HG02840 (cell line): ENCODE data around the gene TMEM176B.

Experiments used
- ATAC-seq: cut with Tn5 transposase; IDR thresholded peaks from one replicate; pipeline ENCODE4 v1.9.1; 2021; ENCODE audit warnings: mild to moderate bottlenecking, moderate library complexity, moderate number of reproducible peaks; ENCODE audit not compliant: unreplicated experiment, low FRiP score

The TMEM176B gene

GRCh38 chr7:150754951-150755350 lies 45.2 kb downstream of the TMEM176B start:
- no peak for ATAC-seq

GRCh38 chr7:150753826-150754603 lies 46.1 kb downstream of the TMEM176B start:
- ATAC-seq, result no peak

GRCh38 chr7:150753239-150753638 lies 46.9 kb downstream of the TMEM176B start:
- ATAC-seq, result no peak

- ATAC-seq, result no peak
Measured at GRCh38 chr7:150751702-150752101, 48.5 kb downstream of the TMEM176B start.

GRCh38 chr7:150748376-150748775 lies 51.8 kb downstream of the TMEM176B start:
- no peak for ATAC-seq

- no peak for ATAC-seq
Measured at GRCh38 chr7:150746921-150747320, 53.2 kb downstream of the TMEM176B start.

GRCh38 chr7:150745876-150746275 lies 54.3 kb downstream of the TMEM176B start:
- ATAC-seq, result no peak

DNA sequence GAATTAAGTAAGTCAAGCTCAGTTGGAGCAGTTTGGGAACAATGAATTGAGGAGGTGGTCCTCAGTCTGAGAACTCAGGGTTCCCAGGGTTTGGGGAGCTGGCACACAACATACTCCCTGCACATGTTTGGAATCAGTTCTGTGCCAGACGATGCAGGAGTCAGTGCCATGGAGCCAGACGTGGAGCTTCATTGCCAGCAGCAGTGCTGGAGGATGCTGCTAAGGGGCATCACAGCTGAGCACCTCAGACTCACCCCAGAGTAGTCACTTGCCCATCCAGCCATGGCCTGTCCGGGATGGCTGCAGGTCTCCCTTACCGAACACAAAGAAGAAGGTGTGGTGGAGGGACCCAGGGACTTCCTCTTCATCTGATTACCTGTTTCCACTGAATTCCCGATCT lies 55.1 kb downstream of the TMEM176B start:
- no peak for ATAC-seq

GRCh38 chr7:150744041-150744656 lies 56.0 kb downstream of the TMEM176B start:
- no peak for ATAC-seq

DNA sequence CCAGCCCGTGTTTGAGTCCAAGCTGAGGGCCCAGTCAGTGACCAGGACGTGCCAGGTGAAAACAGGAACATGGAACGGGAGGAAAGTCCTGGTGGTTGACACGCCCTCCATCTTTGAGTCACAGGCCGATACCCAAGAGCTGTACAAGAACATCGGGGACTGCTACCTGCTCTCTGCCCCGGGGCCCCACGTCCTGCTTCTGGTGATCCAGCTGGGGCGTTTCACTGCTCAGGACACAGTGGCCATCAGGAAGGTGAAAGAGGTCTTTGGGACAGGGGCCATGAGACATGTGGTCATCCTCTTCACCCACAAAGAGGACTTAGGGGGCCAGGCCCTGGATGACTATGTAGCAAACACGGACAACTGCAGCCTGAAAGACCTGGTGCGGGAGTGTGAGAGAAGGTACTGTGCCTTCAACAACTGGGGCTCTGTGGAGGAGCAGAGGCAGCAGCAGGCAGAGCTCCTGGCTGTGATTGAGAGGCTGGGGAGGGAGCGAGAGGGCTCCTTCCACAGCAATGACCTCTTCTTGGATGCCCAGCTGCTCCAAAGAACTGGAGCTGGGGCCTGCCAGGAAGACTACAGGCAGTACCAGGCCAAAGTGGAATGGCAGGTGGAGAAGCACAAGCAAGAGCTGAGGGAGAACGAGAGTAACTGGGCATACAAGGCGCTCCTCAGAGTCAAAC lies 57.7 kb downstream of the TMEM176B start:
- no peak for ATAC-seq
